Suprapubic skin (tissue), 4 donors: Measurements from ENCODE around the gene GNA12. TPM values are rescaled to one million over a fixed set of nuclear protein-coding genes. Genes with fewer than 3 reads are reported as not detected.

Experiments used
- DNase-seq, 2 donors: peaks; one replicate each; pipeline ENCODE4 v3.0.0-alpha.2; 2019; ENCODE audit warnings: low spot score in 2 of 2
- H3K27ac ChIP-seq: fragments of 200-600 bp; sonication (generic); one replicate; pipeline ENCODE4 v1.5.1; 2019
- H3K27me3 ChIP-seq: fragments of 200-600 bp; sonication (generic); one replicate; pipeline ENCODE4 v1.5.1; 2019
- H3K36me3 ChIP-seq: fragments of 200-600 bp; sonication (generic); one replicate; pipeline ENCODE4 v1.5.1; 2019
- H3K4me1 ChIP-seq: fragments of 200-600 bp; sonication (generic); one replicate; pipeline ENCODE4 v1.5.1; 2019
- H3K4me3 ChIP-seq: fragments of 200-600 bp; sonication (generic); one replicate; pipeline ENCODE4 v1.5.1; 2019; ENCODE audit warnings: mild to moderate bottlenecking
- H3K9me3 ChIP-seq: fragments of 200-600 bp; sonication (generic); one replicate; pipeline ENCODE4 v1.5.1; 2019
- CTCF ChIP-seq, 2 donors: fragments of 200-600 bp in 1 of 2; fragments of 450-650 bp in 1 of 2; sonication (generic) in 1 of 2; IDR thresholded peaks; one replicate each; pipeline ENCODE4 v1.5.1; 2016 to 2019; ENCODE audit warnings: antibody characterized with exemption in 2 of 2, mild to moderate bottlenecking in 1 of 2, moderate library complexity in 1 of 2
- EP300 ChIP-seq: sonication (generic); formaldehyde crosslinking; IDR thresholded peaks from one replicate; pipeline ENCODE4 v1.6.1; 2017; ENCODE audit warnings: antibody characterized with exemption
- POLR2A ChIP-seq, 2 donors: fragments of 450-650 bp; IDR thresholded peaks; one replicate each; pipeline ENCODE4 v1.6.1; 2017; ENCODE audit warnings: antibody characterized with exemption in 2 of 2, mild to moderate bottlenecking in 2 of 2, moderate library complexity in 2 of 2
- POLR2AphosphoS5 ChIP-seq, 3 donors: sonication (generic); formaldehyde crosslinking; IDR thresholded peaks; one replicate each; pipeline ENCODE4 v1.6.1; 2017; ENCODE audit warnings: antibody characterized with exemption in 3 of 3
- WGBS: methylation state at CpG from one replicate; pipeline ENCODE4 v1.1.5; 2018; 5-methylcytosine and 5-hydroxymethylcytosine counted together
- total RNA-seq, 4 donors: library from RNA; depleted of rRNA; stranded (reverse); fragments of >200 nt; gene quantifications; one replicate each; pipeline ENCODE4 v1.1.0, GENCODE V29; 2016

GNA12 gene
- total RNA-seq, 4 donors from 2014 or later: 9.7 to 15.0 (median 13.3) TPM

- peaks cover 19% of the 10 kb centered on the region for H3K4me1 ChIP-seq
- no peak overlapping the region for H3K27ac ChIP-seq
- no peak for DNase-seq
- H3K36me3 ChIP-seq: no peaks in the 10 kb centered on the region
- no peak for TF ChIP-seq POLR2A (IDR thresholded peaks at IDR 0.05)
- TF ChIP-seq EP300: no peak
- no peak for TF ChIP-seq POLR2AphosphoS5 (IDR thresholded peaks at IDR 0.05)
- H3K27me3 ChIP-seq: no peaks in the 10 kb centered on the region
- H3K4me3 ChIP-seq: no peak overlapping the region
- WGBS: 65% methylated on average over 3 of the region's 3 CpGs
- H3K9me3 ChIP-seq: no peaks in the 10 kb centered on the region
Measured at GRCh38 chr7:2837496-2837895, 6.6 kb downstream of the GNA12 start.

DNA sequence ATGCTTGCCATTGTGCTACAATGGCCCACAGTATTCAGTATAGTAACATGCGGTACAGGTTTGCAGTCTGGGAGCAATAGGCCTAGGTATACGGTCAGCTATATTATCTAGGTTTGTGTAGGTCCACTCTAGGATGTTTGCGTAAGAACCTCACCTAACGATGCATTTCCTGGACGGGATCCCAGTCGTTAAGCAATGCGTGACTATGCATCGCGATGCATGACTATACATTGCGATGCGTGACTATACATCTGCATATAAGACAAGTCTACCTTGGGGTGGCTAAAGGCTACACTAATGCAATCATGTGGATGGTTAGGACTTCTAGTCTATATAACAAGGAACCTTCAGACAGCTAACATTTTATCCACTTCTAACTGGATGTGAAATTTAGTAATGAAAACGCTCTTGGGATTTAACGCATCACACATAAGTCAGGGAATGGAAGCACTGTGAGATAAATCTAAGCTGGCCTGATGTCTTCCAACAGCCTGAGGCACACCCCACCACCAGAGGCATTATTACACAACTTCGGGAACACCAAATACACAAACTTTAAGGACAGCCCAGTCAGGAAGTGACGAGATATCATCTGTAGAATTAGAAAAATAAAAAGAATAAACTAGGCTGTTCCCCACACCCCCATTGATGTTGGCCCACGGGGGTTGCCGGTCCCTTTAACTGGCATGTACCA is 9.2 kb downstream of the GNA12 start:
- no peaks in the 10 kb centered on the region for H3K27me3 ChIP-seq
- H3K9me3 ChIP-seq: no peaks in the 10 kb centered on the region
- H3K4me1 ChIP-seq: peaks cover 8% of the 10 kb centered on the region
- 92% methylated on average over 17 of the region's 17 CpGs for WGBS
- no peak overlapping the region for H3K27ac ChIP-seq
- TF ChIP-seq POLR2AphosphoS5 (IDR thresholded peaks at IDR 0.05) (no peak), POLR2A (IDR thresholded peaks at IDR 0.05) (no peak)
- no peaks in the 10 kb centered on the region for H3K36me3 ChIP-seq
- no peak for DNase-seq
- H3K4me3 ChIP-seq: no peak overlapping the region

GRCh38 chr7:2833083-2833910 is 10.8 kb downstream of the GNA12 start:
- 88% methylated on average over 19 of the region's 19 CpGs for WGBS
- Histone ChIP-seq H3K27me3 (no peaks in the 10 kb centered on the region), H3K4me3 (no peak overlapping the region), H3K4me1 (peaks cover 8% of the 10 kb centered on the region), H3K9me3 (no peaks in the 10 kb centered on the region), H3K27ac (no peak overlapping the region), H3K36me3 (no peaks in the 10 kb centered on the region)
- no peak for TF ChIP-seq POLR2A (IDR thresholded peaks at IDR 0.05)
- no peak for TF ChIP-seq EP300
- no peak for TF ChIP-seq CTCF (IDR thresholded peaks at IDR 0.05)
- no peak for TF ChIP-seq POLR2AphosphoS5 (IDR thresholded peaks at IDR 0.05)
- no peak for DNase-seq

GRCh38 chr7:2832461-2832860 is 11.6 kb downstream of the GNA12 start:
- Histone ChIP-seq H3K36me3 (no peaks in the 10 kb centered on the region), H3K4me3 (no peak overlapping the region), H3K27ac (no peak overlapping the region), H3K9me3 (no peaks in the 10 kb centered on the region), H3K4me1 (peaks cover 8% of the 10 kb centered on the region), H3K27me3 (no peaks in the 10 kb centered on the region)
- TF ChIP-seq CTCF (IDR thresholded peaks at IDR 0.05) (no peak), POLR2A (IDR thresholded peaks at IDR 0.05) (no peak), EP300 (no peak), POLR2AphosphoS5 (IDR thresholded peaks at IDR 0.05) (no peak)
- DNase-seq: no peak
- 95% methylated on average over 12 of the region's 12 CpGs for WGBS

- H3K27me3 ChIP-seq: no peaks in the 10 kb centered on the region
Measured at GRCh38 chr7:2830609-2831376, 13.3 kb downstream of the GNA12 start.

More at GRCh38 chr7:2830609-2831376, 13.3 kb downstream of the GNA12 start:
- H3K36me3 ChIP-seq: no peaks in the 10 kb centered on the region
- peaks cover 5% of the 10 kb centered on the region for H3K4me1 ChIP-seq
- H3K9me3 ChIP-seq: no peaks in the 10 kb centered on the region
- no peak for DNase-seq
- no peak for TF ChIP-seq CTCF (IDR thresholded peaks at IDR 0.05)
- TF ChIP-seq POLR2A (IDR thresholded peaks at IDR 0.05): no peak
- no peak for TF ChIP-seq EP300
- no peak for TF ChIP-seq POLR2AphosphoS5 (IDR thresholded peaks at IDR 0.05)
- WGBS: 92% methylated on average over 8 of the region's 8 CpGs
- H3K27ac ChIP-seq: no peak overlapping the region
- H3K4me3 ChIP-seq: no peak overlapping the region
